Renal cortical epithelial cell (primary cell): Measurements from ENCODE around the gene MGST1. TPM values are rescaled to one million over a fixed set of nuclear protein-coding genes. Genes with fewer than 3 reads are reported as not detected.
"Not testable (repeated sequence)": the region's sequence is repeated elsewhere in the genome, so short reads cannot be mapped to it uniquely, and the experiment has no call there.

Experiments used
- DNase-seq: peaks from one replicate; pipeline ENCODE4 v3.0.0-alpha.2; 2011; ENCODE audit warnings: low read depth
- total RNA-seq: library from RNA; depleted of rRNA; stranded (reverse); fragments of >200 nt; gene quantifications from 2 replicates; pipeline ENCODE4 v1.2.3, GENCODE V29; 2014

Gene MGST1
- total RNA-seq, 1 donor from 2014 or later = 65.5 TPM

GRCh38 chr12:16352481-16352880, 5.0 kb downstream of the MGST1 start:
- peak; percentile 29 for DNase-seq

- DNase-seq = no peak
Observed at GRCh38 chr12:16358878-16359277, 11.4 kb downstream of the MGST1 start.

GRCh38 chr12:16359512-16360491, 12.4 kb downstream of the MGST1 start:
- DNase-seq = peak; percentile 31

GRCh38 chr12:16361142-16361783, 13.8 kb downstream of the MGST1 start:
- DNase-seq = no peak

GRCh38 chr12:16362550-16362949, 15.1 kb downstream of the MGST1 start:
- no peak for DNase-seq

- DNase-seq = no peak
Observed at GRCh38 chr12:16369156-16369555, 21.7 kb downstream of the MGST1 start.

- no peak for DNase-seq
Observed at GRCh38 chr12:16370096-16370495, 22.7 kb downstream of the MGST1 start.

GRCh38 chr12:16382652-16383312, 35.3 kb downstream of the MGST1 start:
- DNase-seq = not testable (repeated sequence)

GRCh38 chr12:16384732-16385131, 37.3 kb downstream of the MGST1 start:
- no peak for DNase-seq

- peak; percentile 71 for DNase-seq
Observed at GRCh38 chr12:16385782-16386646, 38.6 kb downstream of the MGST1 start.

GRCh38 chr12:16387919-16388318, 40.5 kb downstream of the MGST1 start:
- DNase-seq = no peak

GRCh38 chr12:16389594-16389993, 42.1 kb downstream of the MGST1 start:
- peak; percentile 51 for DNase-seq

GRCh38 chr12:16392846-16393535, 45.5 kb downstream of the MGST1 start:
- DNase-seq = no peak

- no peak for DNase-seq
Observed at GRCh38 chr12:16399101-16399500, 51.7 kb downstream of the MGST1 start.

GRCh38 chr12:16401835-16402234, 54.4 kb downstream of the MGST1 start:
- DNase-seq = not testable (repeated sequence)

GRCh38 chr12:16407346-16407745, 59.9 kb downstream of the MGST1 start:
- DNase-seq = no peak

Other genes with a start within 250 kb of the MGST1 start
- not detected in 2 replicates for gene SLC15A5, start 70.0 kb upstream of the MGST1 start, total RNA-seq